K562 (cell line): Measurements from ENCODE around the gene PALLD. TPM values are rescaled to one million over a fixed set of nuclear protein-coding genes. Genes with fewer than 3 reads are reported as not detected.

ENCODE experiments used
- ATAC-seq: fragments of 200-7000 bp; cut with Tn5 transposase; 3 replicates; pipeline ENCODE4 v1.9.1; 2020; ENCODE audit warnings: moderate library complexity
- BruUV-seq: library from RNA; stranded (reverse); fragments of 400-500 nt; replicated peaks from 2 replicates; lab custom pipeline; 2021; lab: Mats Ljungman, UMichigan
- CTCF ChIA-PET: fragments of 300-600 bp; formaldehyde crosslinking; extraction: SDS; loops from one replicate; lab custom pipeline; 2021; ENCODE audit warnings: low intra/inter-chr PET ratio; lab: Yijun Ruan, JAX
- POLR2A ChIA-PET: fragments of 300-600, 350-650 bp; sonication (Branson Sonifier 250); formaldehyde crosslinking; extraction: SDS; loops from one replicate; lab custom pipeline; 2021; ENCODE audit warnings: antibody characterized with exemption, inconsistent platforms; lab: Yijun Ruan, JAX
- DNase-seq, 4 experiments: peaks; one replicate each; pipeline versions ENCODE4 v3.0.0 to v3.0.0-alpha.2; 2011 to 2018; ENCODE audit warnings: low spot score in 3 of 4, mixed read lengths in 3 of 4; ENCODE audit errors: extremely low read depth in 1 of 4
- FAIRE-seq: peaks from 2 replicates; lab custom pipeline; 2011; peaks lifted over from hg19 to GRCh38; lab: Jason Lieb, UNC
- H2AFZ ChIP-seq: 2 replicates; pipeline ENCODE4 v1.6.0; 2011; ENCODE audit warnings: low read depth, low read length, control low read depth, inconsistent platforms
- H3K27ac ChIP-seq: fragments of 200-600 bp; 3 replicates; pipeline ENCODE4 v1.8.0; 2011; ENCODE audit warnings: low read depth, mild to moderate bottlenecking, control low read depth, inconsistent platforms, low read length, moderate library complexity, mixed read lengths; ENCODE audit errors: extremely low read depth
- H3K27me3 ChIP-seq, 2 experiments: fragments of 300-600 bp in 1 of 2; 2 replicates in 1 of 2; 3 replicates in 1 of 2; pipeline versions ENCODE4 v1.6.0 to v1.8.0; 2011; ENCODE audit warnings: inconsistent platforms in 2 of 2, low read length in 2 of 2, mild to moderate bottlenecking in 1 of 2, mixed read lengths in 1 of 2, moderate library complexity in 1 of 2; ENCODE audit not compliant: control insufficient read depth in 2 of 2, insufficient read depth in 2 of 2
- H3K36me3 ChIP-seq: fragments of 300-600 bp; 3 replicates; pipeline ENCODE4 v1.8.0; 2011; ENCODE audit warnings: mild to moderate bottlenecking, low read length, inconsistent platforms; ENCODE audit not compliant: control insufficient read depth, insufficient read depth
- H3K4me1 ChIP-seq, 2 experiments: fragments of 200-600 bp in 1 of 2; replicated peaks in 1 of 2; 2 replicates in 1 of 2; 3 replicates in 1 of 2; pipeline versions ENCODE4 v1.5.1 to v1.8.0; 2011; ENCODE audit warnings: inconsistent platforms in 2 of 2, low read length in 2 of 2, mild to moderate bottlenecking in 1 of 2, mixed read lengths in 1 of 2, moderate library complexity in 1 of 2; ENCODE audit not compliant: control insufficient read depth in 2 of 2, insufficient read depth in 2 of 2
- H3K4me2 ChIP-seq: 2 replicates; pipeline ENCODE4 v1.6.1; 2011; ENCODE audit warnings: low read length, control low read depth, inconsistent platforms, mixed read lengths; ENCODE audit not compliant: insufficient read depth
- H3K4me3 ChIP-seq: fragments of 200-600 bp; sonication (generic), shearing (Covaris generic); 2 replicates; pipeline ENCODE4 v1.5.1; 2016; ENCODE audit warnings: control low read depth, inconsistent platforms
- H3K79me2 ChIP-seq: fragments of 200-600 bp; 3 replicates; pipeline ENCODE4 v1.8.0; 2011; ENCODE audit warnings: low read length, inconsistent platforms; ENCODE audit not compliant: control insufficient read depth, insufficient read depth
- H3K9ac ChIP-seq, 2 experiments: 2 replicates each; pipeline versions ENCODE4 v1.6.0 to v1.6.1; 2011; ENCODE audit warnings: low read depth in 2 of 2, low read length in 2 of 2, control low read depth in 1 of 2, inconsistent platforms in 1 of 2, mild to moderate bottlenecking in 1 of 2, mixed read lengths in 1 of 2; ENCODE audit not compliant: insufficient read depth in 1 of 2
- H3K9me1 ChIP-seq: one replicate; pipeline ENCODE4 v1.6.0; 2011; ENCODE audit warnings: inconsistent platforms, mild to moderate bottlenecking, low read length, moderate library complexity; ENCODE audit not compliant: control insufficient read depth, insufficient read depth
- H3K9me3 ChIP-seq: replicated peaks from 2 replicates; pipeline ENCODE4 v1.5.1; 2011; ENCODE audit warnings: low read depth, low read length, inconsistent platforms; ENCODE audit not compliant: control insufficient read depth, insufficient read depth
- H4K20me1 ChIP-seq: replicated peaks from 2 replicates; pipeline ENCODE4 v1.6.1; 2011; ENCODE audit warnings: low read length, inconsistent platforms, mixed read lengths; ENCODE audit not compliant: control insufficient read depth, insufficient read depth
- BMI1 ChIP-seq: fragments of 150-350 bp; IDR thresholded peaks from 2 replicates; pipeline ENCODE4 v1.6.1; 2014; ENCODE audit warnings: low read length
- NFYB ChIP-seq: IDR thresholded peaks from 2 replicates; pipeline ENCODE4 v1.6.1; 2011; ENCODE audit warnings: mild to moderate bottlenecking, moderate library complexity; ENCODE audit not compliant: insufficient read length; ENCODE audit errors: extremely low read depth
- TEAD1 ChIP-seq, 2 experiments: fragments of 450-650 bp in 1 of 2; sonication (generic) in 1 of 2; formaldehyde crosslinking; IDR thresholded peaks; 2 replicates each; pipeline versions ENCODE4 v1.4.0 to v1.8.0; 2020 to 2022; ENCODE audit warnings: mild to moderate bottlenecking in 2 of 2, missing genetic modification reagents in 1 of 2
- ZNF224 ChIP-seq: sonication (generic); formaldehyde crosslinking; IDR thresholded peaks from 2 replicates; pipeline ENCODE4 v1.8.0; 2022; ENCODE audit warnings: mild to moderate bottlenecking, missing genetic modification reagents
- ZNF583 ChIP-seq: fragments of 250-450 bp; sonication (Bioruptor Pico); IDR thresholded peaks from 2 replicates; pipeline ENCODE4 v1.4.0; 2020
- WGBS: fragments of 100-300 bp; shearing (Covaris generic); methylation state at CpG from one replicate; pipeline ENCODE4 v1.1.6; 2016; ENCODE audit warnings: low coverage, mixed read lengths; ENCODE audit not compliant: insufficient coverage; ENCODE audit errors: missing lambda C conversion rate; 5-methylcytosine and 5-hydroxymethylcytosine counted together
- in situ Hi-C: fragments of 300-500 bp; cut with MboI; formaldehyde crosslinking; loops from 4 replicates; pipeline ENCODE4 v1.15.0; 2018; ENCODE audit warnings: inconsistent platforms, mixed read lengths
- intact Hi-C: fragments of 100-400 bp; cut with micrococcal nuclease; formaldehyde crosslinking; loops from 2 replicates; pipeline ENCODE4 v1.14.2; 2022
- polyA plus RNA-seq, 8 experiments: library from polyadenylated mRNA; depleted of rRNA in 4 of 8; stranded (reverse) in 5 of 8; unstranded in 3 of 8; fragments of >200 nt; fragmentation: Nextera tagmentation in 2 of 8; fragmentation: Illumina TruSeq in 1 of 8; extraction: Ambion mirVana in 2 of 8; extraction: Trizol in 1 of 8; gene quantifications; 2 replicates each; pipeline versions ENCODE4 v1.2.1 to v1.2.3, GENCODE V29; 2011 to 2014; ENCODE audit warnings: inconsistent platforms in 1 of 8, missing spikeins in 1 of 8
- total RNA-seq, 7 experiments: library from RNA; depleted of rRNA in 6 of 7; stranded (reverse); fragments of >200 nt in 6 of 7; fragmentation: Illumina TruSeq in 2 of 7; extraction: Trizol in 2 of 7; gene quantifications; 2 replicates each; pipeline versions ENCODE4 v1.2.1 to v1.2.3, GENCODE V29; 2011 to 2021; ENCODE audit warnings: low replicate concordance in 1 of 7
- TF ChIP-seq, protein P1 (sequence below): fragments of 450-650 bp; IDR thresholded peaks from 2 replicates; pipeline ENCODE4 v1.6.1; 2018; ENCODE audit not compliant: partially characterized antibody
- TF ChIP-seq, protein P2 (sequence below): fragments of 250-450 bp; sonication (Bioruptor Pico); IDR thresholded peaks from 2 replicates; pipeline ENCODE4 v1.8.0; 2022; ENCODE audit warnings: moderate library complexity, mild to moderate bottlenecking, inconsistent platforms

Gene PALLD
- total and polyA plus RNA-seq, 9 of the 15 experiments (the other 6 are each of a cell fraction or from before 2014, with no cell fraction given), result 0.01 to 0.35 (median 0.06) TPM; not detected in 3

DNA sequence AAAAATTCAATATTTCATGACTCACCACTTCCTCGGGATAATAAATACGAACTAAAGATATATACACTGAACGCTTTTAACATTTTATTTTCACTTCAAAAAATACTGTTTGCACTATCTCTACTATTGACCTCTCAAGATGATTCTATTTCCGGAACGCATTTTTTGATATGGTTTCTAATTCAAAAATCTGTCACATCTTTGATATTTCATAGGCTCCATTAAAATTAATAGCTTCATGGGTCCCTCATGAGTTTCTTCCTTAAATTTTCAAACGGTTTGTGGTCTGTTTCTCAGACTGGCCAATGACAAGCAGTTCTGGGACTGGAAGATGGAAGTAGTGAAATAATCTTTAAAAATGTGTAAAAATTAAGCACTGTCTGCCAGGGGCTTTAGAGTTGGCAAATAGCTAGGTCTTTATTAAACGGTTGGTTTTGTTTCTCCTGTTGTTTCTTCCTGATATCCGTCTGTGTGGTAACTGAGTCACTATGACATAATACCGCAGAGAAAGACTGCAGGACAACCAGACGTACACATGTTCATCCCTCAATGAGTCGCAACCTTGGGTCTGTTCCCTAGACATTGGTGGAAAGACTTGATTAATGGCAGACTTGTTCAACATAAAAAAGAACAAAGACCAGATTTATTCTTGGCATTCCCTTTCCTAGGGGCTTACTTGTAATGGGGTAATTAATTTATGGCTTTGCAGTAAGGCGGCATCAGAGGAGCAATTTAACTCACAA is 133.8 kb downstream of the PALLD start:
- Histone ChIP-seq H3K9ac (no peak overlapping the region), H4K20me1 (no peaks in the 10 kb centered on the region), H3K27ac (no peak overlapping the region), H3K4me2 (no peak overlapping the region), H3K4me3 (no peak overlapping the region), H3K79me2 (no peaks in the 10 kb centered on the region), H3K27me3 (peaks cover 5 to 7% of the 10 kb centered on the region in 2 experiments; a peak in 3 of 5 replicates), H3K4me1 (peaks cover 0 to 5% of the 10 kb centered on the region in 2 experiments; a peak in 1 of 5 replicates), H3K36me3 (no peaks in the 10 kb centered on the region), H2AFZ (no peak overlapping the region), H3K9me1 (no peaks in the 10 kb centered on the region), H3K9me3 (no peaks in the 10 kb centered on the region)
- in situ Hi-C loops, result no loop called here
- intact Hi-C loops, result no loop called here
- ChIA-PET CTCF (no interaction called here), POLR2A (no interaction called here)
- ATAC-seq (no peak), DNase-seq (no peak), FAIRE-seq (peak; percentile 29)
- BruUV-seq, result no TSS peak
- WGBS, result under 1% methylated on average over 12 of the region's 12 CpGs
- TF ChIP-seq NFYB (no peak), ZNF224 (CRISPR knock-in tag) (no peak), BMI1 (no peak), ZNF583 (CRISPR knock-in tag) (no peak), TEAD1 (CRISPR knock-in tag; IDR thresholded peaks at IDR 0.05) (no peak)
- TF ChIP-seq, protein P1, sequence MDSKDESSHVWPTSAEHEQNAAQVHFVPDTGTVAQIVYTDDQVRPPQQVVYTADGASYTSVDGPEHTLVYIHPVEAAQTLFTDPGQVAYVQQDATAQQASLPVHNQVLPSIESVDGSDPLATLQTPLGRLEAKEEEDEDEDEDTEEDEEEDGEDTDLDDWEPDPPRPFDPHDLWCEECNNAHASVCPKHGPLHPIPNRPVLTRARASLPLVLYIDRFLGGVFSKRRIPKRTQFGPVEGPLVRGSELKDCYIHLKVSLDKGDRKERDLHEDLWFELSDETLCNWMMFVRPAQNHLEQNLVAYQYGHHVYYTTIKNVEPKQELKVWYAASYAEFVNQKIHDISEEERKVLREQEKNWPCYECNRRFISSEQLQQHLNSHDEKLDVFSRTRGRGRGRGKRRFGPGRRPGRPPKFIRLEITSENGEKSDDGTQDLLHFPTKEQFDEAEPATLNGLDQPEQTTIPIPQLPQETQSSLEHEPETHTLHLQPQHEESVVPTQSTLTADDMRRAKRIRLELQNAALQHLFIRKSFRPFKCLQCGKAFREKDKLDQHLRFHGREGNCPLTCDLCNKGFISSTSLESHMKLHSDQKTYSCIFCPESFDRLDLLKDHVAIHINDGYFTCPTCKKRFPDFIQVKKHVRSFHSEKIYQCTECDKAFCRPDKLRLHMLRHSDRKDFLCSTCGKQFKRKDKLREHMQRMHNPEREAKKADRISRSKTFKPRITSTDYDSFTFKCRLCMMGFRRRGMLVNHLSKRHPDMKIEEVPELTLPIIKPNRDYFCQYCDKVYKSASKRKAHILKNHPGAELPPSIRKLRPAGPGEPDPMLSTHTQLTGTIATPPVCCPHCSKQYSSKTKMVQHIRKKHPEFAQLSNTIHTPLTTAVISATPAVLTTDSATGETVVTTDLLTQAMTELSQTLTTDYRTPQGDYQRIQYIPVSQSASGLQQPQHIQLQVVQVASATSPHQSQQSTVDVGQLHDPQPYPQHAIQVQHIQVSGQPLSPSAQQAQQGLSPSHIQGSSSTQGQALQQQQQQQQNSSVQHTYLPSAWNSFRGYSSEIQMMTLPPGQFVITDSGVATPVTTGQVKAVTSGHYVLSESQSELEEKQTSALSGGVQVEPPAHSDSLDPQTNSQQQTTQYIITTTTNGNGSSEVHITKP, result no peak
- TF ChIP-seq, protein P2, sequence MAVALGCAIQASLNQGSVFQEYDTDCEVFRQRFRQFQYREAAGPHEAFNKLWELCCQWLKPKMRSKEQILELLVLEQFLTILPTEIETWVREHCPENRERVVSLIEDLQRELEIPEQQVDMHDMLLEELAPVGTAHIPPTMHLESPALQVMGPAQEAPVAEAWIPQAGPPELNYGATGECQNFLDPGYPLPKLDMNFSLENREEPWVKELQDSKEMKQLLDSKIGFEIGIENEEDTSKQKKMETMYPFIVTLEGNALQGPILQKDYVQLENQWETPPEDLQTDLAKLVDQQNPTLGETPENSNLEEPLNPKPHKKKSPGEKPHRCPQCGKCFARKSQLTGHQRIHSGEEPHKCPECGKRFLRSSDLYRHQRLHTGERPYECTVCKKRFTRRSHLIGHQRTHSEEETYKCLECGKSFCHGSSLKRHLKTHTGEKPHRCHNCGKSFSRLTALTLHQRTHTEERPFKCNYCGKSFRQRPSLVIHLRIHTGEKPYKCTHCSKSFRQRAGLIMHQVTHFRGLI (CRISPR knock-in tag), result no peak
